Measurements from ENCODE around the gene HPN. TPM values are rescaled to one million over a fixed set of nuclear protein-coding genes. Genes with fewer than 3 reads are reported as not detected.

The HPN gene
- total RNA-seq, 6 experiments from 2014 or later: not detected

GRCh38 chr19:35023428-35023827 is 18.1 kb upstream of the HPN start:
- no peak for TF ChIP-seq CTCF (IDR thresholded peaks at IDR 0.05)
- peaks cover 2% of the 10 kb centered on the region; the same call in 1 of the 2 replicates for H3K27me3 Mint-ChIP-seq (ENCODE audit: insufficient read depth)
- H3K4me3 Mint-ChIP-seq: no peak overlapping the region
- no peaks in the 10 kb centered on the region for H3K4me1 Mint-ChIP-seq (ENCODE audit: low read depth)
- DNase-seq: no peak
- no peak overlapping the region for H3K27ac Mint-ChIP-seq
- H3K36me3 Mint-ChIP-seq (ENCODE audit: low read depth): peaks cover 31% of the 10 kb centered on the region
- H3K9me3 Mint-ChIP-seq: no peaks in the 10 kb centered on the region

GRCh38 chr19:35024095-35024494 is 17.4 kb upstream of the HPN start:
- H3K9me3 Mint-ChIP-seq: no peaks in the 10 kb centered on the region

GRCh38 chr19:35025969-35026368 is 15.6 kb upstream of the HPN start:
- peaks cover 18% of the 10 kb centered on the region; the same call in 1 of the 2 replicates for H3K36me3 Mint-ChIP-seq (ENCODE audit: low read depth)
- H3K9me3 Mint-ChIP-seq: no peaks in the 10 kb centered on the region
- DNase-seq: no peak
- H3K27me3 Mint-ChIP-seq (ENCODE audit: insufficient read depth): peaks cover 5% of the 10 kb centered on the region
- H3K27ac Mint-ChIP-seq: no peak overlapping the region
- no peak for TF ChIP-seq CTCF (IDR thresholded peaks at IDR 0.05)
- no peak overlapping the region for H3K4me3 Mint-ChIP-seq
- peaks cover under 1% of the 10 kb centered on the region; the same call in 1 of the 2 replicates for H3K4me1 Mint-ChIP-seq (ENCODE audit: low read depth)

More at GRCh38 chr19:35024095-35024494, 17.4 kb upstream of the HPN start:
- DNase-seq: no peak
- Mint-ChIP-seq H3K27ac (no peak overlapping the region), H3K27me3 (ENCODE audit: insufficient read depth) (peaks cover 2% of the 10 kb centered on the region; the same call in 1 of the 2 replicates), H3K4me3 (no peak overlapping the region), H3K36me3 (ENCODE audit: low read depth) (peaks cover 28% of the 10 kb centered on the region), H3K4me1 (ENCODE audit: low read depth) (no peaks in the 10 kb centered on the region)
- no peak for TF ChIP-seq CTCF (IDR thresholded peaks at IDR 0.05)

GRCh38 chr19:35026418-35026817 is 15.1 kb upstream of the HPN start:
- no peak overlapping the region for H3K27ac Mint-ChIP-seq
- peaks cover 15% of the 10 kb centered on the region; the same call in 1 of the 2 replicates for H3K36me3 Mint-ChIP-seq (ENCODE audit: low read depth)
- no peak overlapping the region for H3K4me3 Mint-ChIP-seq
- no peak for DNase-seq
- no peak for TF ChIP-seq CTCF (IDR thresholded peaks at IDR 0.05)
- H3K4me1 Mint-ChIP-seq (ENCODE audit: low read depth): peaks cover 5% of the 10 kb centered on the region
- no peaks in the 10 kb centered on the region for H3K9me3 Mint-ChIP-seq
- H3K27me3 Mint-ChIP-seq (ENCODE audit: insufficient read depth): peaks cover 5% of the 10 kb centered on the region

GRCh38 chr19:35027009-35027408 is 14.5 kb upstream of the HPN start:
- no peak for TF ChIP-seq CTCF (IDR thresholded peaks at IDR 0.05)
- DNase-seq: no peak
- Mint-ChIP-seq H3K27ac (no peak overlapping the region), H3K4me1 (ENCODE audit: low read depth) (peaks cover 9% of the 10 kb centered on the region), H3K27me3 (ENCODE audit: insufficient read depth) (peaks cover 5% of the 10 kb centered on the region), H3K4me3 (no peak overlapping the region), H3K36me3 (ENCODE audit: low read depth) (peaks cover 15% of the 10 kb centered on the region; the same call in 1 of the 2 replicates), H3K9me3 (no peaks in the 10 kb centered on the region)
